Naive B cell (primary cell): Measurements from ENCODE around the gene GPR21. TPM values are rescaled to one million over a fixed set of nuclear protein-coding genes. Genes with fewer than 3 reads are reported as not detected.

Experiments
- ATAC-seq, 2 donors: fragments of 150-1000 bp; cut with Tn5 transposase; 2 replicates each; pipeline ENCODE4 v1.10.0; 2021; ENCODE audit warnings: low read depth in 2 of 2, mild to moderate bottlenecking in 2 of 2, moderate library complexity in 2 of 2
- DNase-seq: peaks from one replicate; pipeline ENCODE4 v3.0.0; 2022
- H3K27ac Mint-ChIP-seq, 6 donors: one replicate each; pipeline ENCODE4 v1.8.0; 2020 to 2022; ENCODE audit warnings: mild to moderate bottlenecking in 6 of 6, mixed read lengths in 6 of 6, moderate library complexity in 5 of 6, inconsistent platforms in 2 of 6
- H3K27me3 Mint-ChIP-seq, 3 donors: one replicate each; pipeline ENCODE4 v1.8.0; 2021 to 2022; ENCODE audit warnings: mixed read lengths in 3 of 3, mild to moderate bottlenecking in 1 of 3
- H3K36me3 Mint-ChIP-seq, 2 donors: one replicate each; pipeline ENCODE4 v1.8.0; 2020 to 2022; ENCODE audit warnings: mixed read lengths in 2 of 2, inconsistent platforms in 1 of 2, mild to moderate bottlenecking in 1 of 2
- H3K4me1 Mint-ChIP-seq, 3 donors: one replicate each; pipeline ENCODE4 v1.8.0; 2020 to 2022; ENCODE audit warnings: mixed read lengths in 3 of 3, inconsistent platforms in 1 of 3, mild to moderate bottlenecking in 1 of 3, moderate library complexity in 1 of 3
- H3K4me3 Mint-ChIP-seq, 8 donors: one replicate each; pipeline ENCODE4 v1.8.0; 2020 to 2022; ENCODE audit warnings: mild to moderate bottlenecking in 8 of 8, mixed read lengths in 8 of 8, moderate library complexity in 8 of 8, inconsistent platforms in 2 of 8
- H3K9me3 Mint-ChIP-seq, 7 donors: one replicate each; pipeline ENCODE4 v1.8.0; 2020 to 2022; ENCODE audit warnings: mixed read lengths in 7 of 7, mild to moderate bottlenecking in 5 of 7, inconsistent platforms in 2 of 7, moderate library complexity in 1 of 7
- polyA plus RNA-seq, 6 donors: library from polyadenylated mRNA; unstranded; fragments of 300-500 nt; fragmentation: Illumina TruSeq; gene quantifications; one replicate each; pipeline ENCODE4 v1.2.3, GENCODE V29; 2021; ENCODE audit warnings: low read depth in 6 of 6

The GPR21 gene
- polyA plus RNA-seq, 6 donors from 2014 or later = not detected

GRCh38 chr9:123061216-123061615 lies 27.7 kb downstream of the GPR21 start:
- Mint-ChIP-seq H3K36me3 (peaks cover 3 to 16% of the 10 kb centered on the region in 2 donors), H3K4me1 (no peaks in the 10 kb centered on the region), H3K9me3 (no peaks in the 10 kb centered on the region), H3K27ac (no peak overlapping the region), H3K4me3 (no peak overlapping the region), H3K27me3 (no peaks in the 10 kb centered on the region)
- DNase-seq (no peak), ATAC-seq (no peak)

- ATAC-seq (no peak), DNase-seq (no peak)
- H3K4me1 Mint-ChIP-seq = no peaks in the 10 kb centered on the region
- H3K27me3 Mint-ChIP-seq = no peaks in the 10 kb centered on the region
- H3K36me3 Mint-ChIP-seq = peaks cover 17 to 26% of the 10 kb centered on the region in 2 donors
- H3K4me3 Mint-ChIP-seq = no peak overlapping the region
- no peaks in the 10 kb centered on the region for H3K9me3 Mint-ChIP-seq
- H3K27ac Mint-ChIP-seq = peak overlapping the region in 1 of 6 donors; percentile 42
These were observed 29.1 kb downstream of the GPR21 start for GRCh38 chr9:123062351-123063176.

DNA sequence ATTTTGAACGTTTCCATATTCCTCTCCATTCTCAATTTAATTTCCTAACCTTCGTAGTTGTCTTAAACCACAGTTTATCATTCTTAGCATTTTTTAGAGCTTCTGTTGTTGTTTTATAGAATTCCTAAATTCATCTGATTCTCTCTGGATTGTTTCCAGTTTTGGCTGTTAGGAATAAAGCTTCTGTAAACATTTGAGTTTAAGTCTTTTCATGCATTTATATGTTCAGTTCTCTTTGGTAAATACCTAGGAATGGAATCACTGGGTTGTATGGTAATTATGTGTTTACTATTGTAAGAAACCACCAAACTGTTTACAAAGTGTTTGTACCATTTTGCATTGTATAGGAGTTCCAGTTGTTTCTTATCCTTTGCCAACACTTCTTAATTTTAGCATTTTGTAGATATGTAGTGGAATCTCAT lies 29.7 kb downstream of the GPR21 start:
- ATAC-seq (no peak), DNase-seq (no peak)
- Mint-ChIP-seq H3K4me1 (no peaks in the 10 kb centered on the region), H3K4me3 (no peak overlapping the region), H3K9me3 (no peaks in the 10 kb centered on the region), H3K27ac (peak overlapping the region in 1 of 6 donors; percentile 13), H3K36me3 (peaks cover 20 to 28% of the 10 kb centered on the region in 2 donors), H3K27me3 (no peaks in the 10 kb centered on the region)

GRCh38 chr9:123063896-123064295 lies 30.4 kb downstream of the GPR21 start:
- DNase-seq = no peak
- no peaks in the 10 kb centered on the region for H3K9me3 Mint-ChIP-seq
- no peak for ATAC-seq
- peaks cover 20 to 28% of the 10 kb centered on the region in 2 donors for H3K36me3 Mint-ChIP-seq
- H3K4me3 Mint-ChIP-seq = no peak overlapping the region
- no peaks in the 10 kb centered on the region for H3K4me1 Mint-ChIP-seq
- no peaks in the 10 kb centered on the region for H3K27me3 Mint-ChIP-seq
- peak overlapping the region in 2 of 6 donors; percentile 4 to 70 for H3K27ac Mint-ChIP-seq

DNA sequence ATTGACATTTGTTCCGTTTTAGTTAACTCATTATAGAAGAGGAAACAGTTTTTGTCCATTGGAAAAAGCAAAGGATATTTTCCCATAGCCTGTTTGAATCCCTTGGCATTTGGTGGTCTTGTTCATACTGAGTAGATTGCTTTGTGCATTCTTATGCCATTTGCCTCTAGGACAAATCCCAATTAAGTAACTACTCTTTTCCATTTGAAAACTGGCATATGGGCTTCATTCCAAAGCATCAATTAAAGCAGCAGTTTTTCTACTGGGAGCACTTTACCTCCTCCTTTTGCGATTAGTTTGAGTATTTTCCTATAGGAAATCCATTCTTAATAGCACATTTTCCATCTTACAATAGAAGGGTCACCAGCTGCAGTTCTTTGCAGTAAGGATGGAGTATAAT lies 31.2 kb downstream of the GPR21 start:
- no peak overlapping the region for H3K4me3 Mint-ChIP-seq
- no peaks in the 10 kb centered on the region for H3K9me3 Mint-ChIP-seq
- no peak overlapping the region for H3K27ac Mint-ChIP-seq
- no peaks in the 10 kb centered on the region for H3K4me1 Mint-ChIP-seq
- no peak for DNase-seq
- H3K27me3 Mint-ChIP-seq = no peaks in the 10 kb centered on the region
- ATAC-seq = no peak
- peaks cover 20 to 28% of the 10 kb centered on the region in 2 donors for H3K36me3 Mint-ChIP-seq

- no peak overlapping the region for H3K4me3 Mint-ChIP-seq
- H3K27me3 Mint-ChIP-seq = no peaks in the 10 kb centered on the region
- H3K4me1 Mint-ChIP-seq = no peaks in the 10 kb centered on the region
- no peak for ATAC-seq
- H3K36me3 Mint-ChIP-seq = peaks cover 23 to 28% of the 10 kb centered on the region in 2 donors
- DNase-seq = no peak
- H3K27ac Mint-ChIP-seq = no peak overlapping the region
- no peaks in the 10 kb centered on the region for H3K9me3 Mint-ChIP-seq
These were observed 31.7 kb downstream of the GPR21 start for GRCh38 chr9:123065196-123065595.

DNA sequence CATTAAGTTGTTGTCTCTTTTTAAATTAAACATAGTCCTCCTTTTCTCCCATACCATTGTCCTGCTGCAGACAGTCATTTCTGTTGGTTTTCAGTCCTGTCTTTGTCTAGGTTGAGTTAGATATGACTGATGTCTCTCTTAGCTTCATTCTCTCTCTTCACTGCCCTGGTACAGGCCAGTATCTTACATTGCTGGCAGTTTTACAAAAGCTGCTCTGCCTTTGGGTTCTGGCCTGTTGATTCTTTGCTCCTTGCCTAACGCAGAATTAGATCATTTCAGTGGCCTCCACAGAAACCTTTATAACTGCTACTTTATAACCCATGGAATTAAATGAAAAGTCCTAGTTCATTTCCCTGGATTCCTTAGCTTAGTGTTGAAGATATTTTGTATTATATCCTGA lies 33.7 kb downstream of the GPR21 start:
- H3K27ac Mint-ChIP-seq = no peak overlapping the region
- H3K9me3 Mint-ChIP-seq = no peaks in the 10 kb centered on the region
- no peaks in the 10 kb centered on the region for H3K27me3 Mint-ChIP-seq
- H3K4me3 Mint-ChIP-seq = no peak overlapping the region
- ATAC-seq = no peak
- H3K4me1 Mint-ChIP-seq = peaks cover 4 to 6% (median 4%) of the 10 kb centered on the region in 3 donors
- DNase-seq = no peak
- H3K36me3 Mint-ChIP-seq = peaks cover 32 to 37% of the 10 kb centered on the region in 2 donors

DNA sequence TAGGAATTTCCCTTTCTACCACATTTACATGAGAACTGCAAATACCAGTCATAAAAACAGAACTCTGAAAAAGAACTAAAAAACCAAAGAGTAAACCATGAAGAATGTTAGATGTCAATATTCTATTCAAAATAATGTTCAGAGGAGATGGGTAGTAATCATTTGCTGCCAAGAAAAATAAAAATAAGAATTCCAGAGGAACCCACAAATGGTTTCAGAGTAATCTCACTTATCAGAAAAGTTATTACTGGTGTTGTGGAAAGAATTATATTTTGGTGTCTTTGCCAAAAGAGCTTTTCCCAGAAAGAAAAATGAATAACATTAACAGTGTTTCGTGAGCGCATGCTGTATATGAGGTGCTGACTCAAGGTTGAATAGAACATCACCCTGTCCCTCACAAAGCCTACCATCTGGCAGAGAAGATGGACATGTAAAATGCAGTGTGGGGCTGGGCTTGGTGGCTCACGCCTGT lies 35.6 kb downstream of the GPR21 start:
- Mint-ChIP-seq H3K4me1 (peaks cover 12 to 17% (median 15%) of the 10 kb centered on the region in 3 donors), H3K36me3 (peaks cover 34 to 45% of the 10 kb centered on the region in 2 donors), H3K27ac (peak overlapping the region in 1 of 6 donors; percentile 33), H3K27me3 (no peaks in the 10 kb centered on the region), H3K4me3 (no peak overlapping the region), H3K9me3 (no peaks in the 10 kb centered on the region)
- no peak for ATAC-seq
- no peak for DNase-seq

GRCh38 chr9:123070198-123070597 lies 36.7 kb downstream of the GPR21 start:
- no peak overlapping the region for H3K4me3 Mint-ChIP-seq
- H3K27me3 Mint-ChIP-seq = no peaks in the 10 kb centered on the region
- H3K9me3 Mint-ChIP-seq = no peaks in the 10 kb centered on the region
- DNase-seq = no peak
- ATAC-seq = no peak
- peak overlapping the region in 1 of 6 donors; percentile 65 for H3K27ac Mint-ChIP-seq
- peaks cover 33 to 45% of the 10 kb centered on the region in 2 donors for H3K36me3 Mint-ChIP-seq
- H3K4me1 Mint-ChIP-seq = peaks cover 12 to 17% (median 15%) of the 10 kb centered on the region in 3 donors

GRCh38 chr9:123072407-123072995 lies 39.0 kb downstream of the GPR21 start:
- peak overlapping the region in 4 of 6 donors; percentile 3 to 43 (median 30) for H3K27ac Mint-ChIP-seq
- peaks cover 13 to 29% of the 10 kb centered on the region in 2 donors for H3K36me3 Mint-ChIP-seq
- no peaks in the 10 kb centered on the region for H3K9me3 Mint-ChIP-seq

DNA sequence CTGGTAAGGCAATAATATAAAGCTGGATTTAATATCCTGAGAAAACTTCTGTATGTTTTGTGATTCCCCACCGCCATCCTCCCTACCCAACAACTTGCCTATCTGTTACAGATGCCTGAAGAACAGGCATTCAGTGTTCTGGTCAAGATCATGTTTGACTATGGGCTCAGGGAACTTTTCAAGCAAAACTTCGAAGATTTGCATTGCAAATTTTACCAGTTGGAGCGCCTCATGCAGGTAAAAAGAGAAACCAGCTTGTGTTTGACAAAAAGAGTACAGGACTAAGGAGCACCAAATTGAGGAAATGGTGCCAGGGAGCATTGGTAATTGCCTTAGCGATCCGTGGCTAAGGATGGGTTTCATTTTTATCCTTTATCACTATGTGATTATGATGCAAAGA lies 40.0 kb downstream of the GPR21 start:
- Mint-ChIP-seq H3K4me3 (no peak overlapping the region), H3K27ac (peak overlapping the region in 1 of 6 donors; percentile 24), H3K4me1 (peaks cover 12 to 17% (median 15%) of the 10 kb centered on the region in 3 donors), H3K36me3 (peaks cover 11 to 26% of the 10 kb centered on the region in 2 donors), H3K9me3 (no peaks in the 10 kb centered on the region), H3K27me3 (no peaks in the 10 kb centered on the region)
- no peak for DNase-seq
- ATAC-seq = no peak

More at GRCh38 chr9:123072407-123072995, 39.0 kb downstream of the GPR21 start:
- no peaks in the 10 kb centered on the region for H3K27me3 Mint-ChIP-seq
- ATAC-seq = no peak
- no peak overlapping the region for H3K4me3 Mint-ChIP-seq
- no peak for DNase-seq
- H3K4me1 Mint-ChIP-seq = peaks cover 12 to 17% (median 15%) of the 10 kb centered on the region in 3 donors

DNA sequence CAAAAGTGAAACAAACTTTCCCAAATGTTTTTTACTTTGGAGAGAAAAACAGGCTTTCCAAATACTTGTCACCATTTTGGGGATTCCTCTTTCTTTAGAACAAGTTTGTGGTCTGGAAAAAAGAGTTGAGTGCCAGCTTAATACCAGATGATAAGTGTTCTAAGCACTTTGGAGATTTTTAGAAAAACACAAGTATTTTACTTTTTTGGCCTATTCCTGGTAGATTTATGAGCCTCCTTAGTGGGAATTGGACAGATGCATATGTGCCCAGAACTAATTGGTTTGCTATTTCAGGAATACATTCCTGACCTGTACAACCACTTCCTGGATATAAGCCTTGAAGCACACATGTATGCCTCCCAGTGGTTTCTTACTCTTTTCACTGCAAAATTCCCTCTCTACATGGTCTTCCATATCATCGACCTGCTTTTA lies 40.5 kb downstream of the GPR21 start:
- peaks cover 11 to 32% of the 10 kb centered on the region in 2 donors for H3K36me3 Mint-ChIP-seq
- ATAC-seq (no peak), DNase-seq (no peak)
- H3K27ac Mint-ChIP-seq = peak overlapping the region in 1 of 6 donors; percentile 8
- no peaks in the 10 kb centered on the region for H3K27me3 Mint-ChIP-seq
- no peaks in the 10 kb centered on the region for H3K9me3 Mint-ChIP-seq
- peaks cover 12 to 17% (median 15%) of the 10 kb centered on the region in 3 donors for H3K4me1 Mint-ChIP-seq
- no peak overlapping the region for H3K4me3 Mint-ChIP-seq

- H3K27ac Mint-ChIP-seq = peak overlapping the region in 1 of 6 donors; percentile 71
- H3K4me3 Mint-ChIP-seq = no peak overlapping the region
- DNase-seq = no peak
- peaks cover 11 to 38% of the 10 kb centered on the region in 2 donors for H3K36me3 Mint-ChIP-seq
- no peaks in the 10 kb centered on the region for H3K27me3 Mint-ChIP-seq
- peaks cover 12 to 17% (median 15%) of the 10 kb centered on the region in 3 donors for H3K4me1 Mint-ChIP-seq
- no peaks in the 10 kb centered on the region for H3K9me3 Mint-ChIP-seq
- ATAC-seq = no peak
These were observed 41.2 kb downstream of the GPR21 start for GRCh38 chr9:123074628-123075027.

GRCh38 chr9:123080444-123080843 lies 47.0 kb downstream of the GPR21 start:
- no peaks in the 10 kb centered on the region for H3K9me3 Mint-ChIP-seq
- H3K4me1 Mint-ChIP-seq = peaks cover 11 to 15% (median 14%) of the 10 kb centered on the region in 3 donors
- H3K27me3 Mint-ChIP-seq = no peaks in the 10 kb centered on the region
- peaks cover 15 to 32% of the 10 kb centered on the region in 2 donors for H3K36me3 Mint-ChIP-seq
- no peak for DNase-seq
- H3K4me3 Mint-ChIP-seq = no peak overlapping the region
- peak overlapping the region in 1 of 6 donors; percentile 29 for H3K27ac Mint-ChIP-seq
- no peak for ATAC-seq
